Fibroblast of pulmonary artery (primary cell): ENCODE results near the gene DNAJB13.

Experiments
- DNase-seq: peaks from one replicate; pipeline ENCODE4 v3.0.0-alpha.2; 2010; ENCODE audit warnings: low read depth
- H3K4me3 ChIP-seq: replicated peaks from 2 replicates; pipeline ENCODE4 v1.5.1; 2011; ENCODE audit warnings: low read depth, mild to moderate bottlenecking, control low read depth, low read length, moderate library complexity
- CTCF ChIP-seq: IDR thresholded peaks from 2 replicates; pipeline ENCODE4 v1.5.1; 2011; ENCODE audit warnings: mild to moderate bottlenecking, control low read depth, low read length, inconsistent platforms; ENCODE audit errors: missing control alignments

The DNAJB13 gene

GRCh38 chr11:74005721-74006517, 55.1 kb downstream of the DNAJB13 start:
- no peak for DNase-seq
- no peak overlapping the region for H3K4me3 ChIP-seq
- no peak for TF ChIP-seq CTCF

GRCh38 chr11:74006743-74007304, 56.0 kb downstream of the DNAJB13 start:
- no peak overlapping the region for H3K4me3 ChIP-seq
- no peak for TF ChIP-seq CTCF
- DNase-seq, result no peak

- DNase-seq, result no peak
- TF ChIP-seq CTCF, result no peak
- H3K4me3 ChIP-seq, result no peak overlapping the region
Observed at GRCh38 chr11:74007691-74008372, 57.0 kb downstream of the DNAJB13 start.

GRCh38 chr11:74008373-74009229, 57.8 kb downstream of the DNAJB13 start, which contains the start of gene UCP3:
TSS of gene UCP3 (minus strand) at chr11:74009085. CDS start at chr11:74007042, 2,043 bp downstream.
- TF ChIP-seq CTCF, result no peak
- DNase-seq, result no peak
- no peak within 1 kb of the TSS for H3K4me3 ChIP-seq

GRCh38 chr11:74009230-74009547, 58.4 kb downstream of the DNAJB13 start:
- TF ChIP-seq CTCF, result no peak
- DNase-seq, result no peak
- no peak overlapping the region for H3K4me3 ChIP-seq

- DNase-seq, result no peak
- no peak overlapping the region for H3K4me3 ChIP-seq
- no peak for TF ChIP-seq CTCF
Observed at GRCh38 chr11:74009675-74010305, 59.0 kb downstream of the DNAJB13 start.
